Calu3 (cell line): ENCODE measurements around the gene MINDY3. TPM values are rescaled to one million over a fixed set of nuclear protein-coding genes. Genes with fewer than 3 reads are reported as not detected.

ENCODE experiments used
- BruUV-seq: library from RNA; stranded (reverse); fragments of 400-500 nt; replicated peaks from 2 replicates; lab custom pipeline; 2021; lab: Mats Ljungman, UMichigan
- CTCF ChIA-PET: fragments of 300-600 bp; sonication (Branson Sonifier 250); formaldehyde crosslinking; loops from one replicate; lab custom pipeline; 2022; ENCODE audit warnings: antibody characterized with exemption; lab: Charles Lee
- DNase-seq: peaks from one replicate; pipeline ENCODE4 v3.0.0; 2022
- H3K27ac Mint-ChIP-seq: one replicate; pipeline ENCODE4 v1.8.0; 2022; ENCODE audit warnings: mixed read lengths; ENCODE audit not compliant: unreplicated experiment
- H3K27me3 Mint-ChIP-seq: one replicate; pipeline ENCODE4 v1.8.0; 2022; ENCODE audit warnings: mixed read lengths; ENCODE audit not compliant: unreplicated experiment
- H3K36me3 Mint-ChIP-seq: one replicate; pipeline ENCODE4 v1.8.0; 2022; ENCODE audit warnings: mild to moderate bottlenecking, moderate library complexity, mixed read lengths; ENCODE audit not compliant: insufficient read depth, unreplicated experiment
- H3K4me1 Mint-ChIP-seq: one replicate; pipeline ENCODE4 v1.8.0; 2022; ENCODE audit warnings: mild to moderate bottlenecking, low read depth, mixed read lengths; ENCODE audit not compliant: unreplicated experiment
- H3K4me3 Mint-ChIP-seq: one replicate; pipeline ENCODE4 v1.8.0; 2022; ENCODE audit warnings: mild to moderate bottlenecking, low read depth, moderate library complexity, mixed read lengths; ENCODE audit not compliant: unreplicated experiment
- H3K9me3 Mint-ChIP-seq: one replicate; pipeline ENCODE4 v1.8.0; 2022; ENCODE audit warnings: low read depth, mixed read lengths; ENCODE audit not compliant: unreplicated experiment
- CTCF ChIP-seq: fragments of 200-600 bp; IDR thresholded peaks from one replicate; pipeline ENCODE4 v1.8.0; 2022; ENCODE audit warnings: antibody characterized with exemption; ENCODE audit not compliant: unreplicated experiment
- intact Hi-C: fragments of 100-400 bp; cut with micrococcal nuclease; formaldehyde crosslinking; loops from one replicate; pipeline ENCODE4 v1.10.0; 2022; ENCODE audit not compliant: unreplicated experiment
- total RNA-seq: library from RNA; stranded (reverse); gene quantifications from 2 replicates; pipeline ENCODE4 v1.2.3, GENCODE V29; 2022

Gene MINDY3
- total RNA-seq, 1 experiment from 2014 or later, result 17.8 TPM

- Mint-ChIP-seq H3K9me3 (peaks cover 2% of the 10 kb centered on the region), H3K4me3 (no peak overlapping the region), H3K27me3 (no peaks in the 10 kb centered on the region), H3K4me1 (no peaks in the 10 kb centered on the region), H3K36me3 (no peaks in the 10 kb centered on the region), H3K27ac (no peak overlapping the region)
- TF ChIP-seq CTCF, result no peak
- no peak for DNase-seq
- CTCF ChIA-PET, result interaction anchor here (1.1 kb wide), 1 partner anchor 25 kb away, joined by 4 read pairs; no protein-coding TSS in a partner anchor
- intact Hi-C loops, result no loop called here
- no TSS peak for BruUV-seq
Measured at GRCh38 chr10:15739254-15739970, 120.9 kb downstream of the MINDY3 start.

GRCh38 chr10:15738270-15738925 lies 121.9 kb downstream of the MINDY3 start:
- H3K4me1 Mint-ChIP-seq, result no peaks in the 10 kb centered on the region
- BruUV-seq, result no TSS peak

GRCh38 chr10:15737656-15738055 lies 122.7 kb downstream of the MINDY3 start:
- no peak overlapping the region for H3K27ac Mint-ChIP-seq
- no peaks in the 10 kb centered on the region for H3K36me3 Mint-ChIP-seq
- CTCF ChIA-PET, result no interaction called here
- intact Hi-C loops, result no loop called here
- no peak for DNase-seq
- no peak for TF ChIP-seq CTCF
- BruUV-seq, result no TSS peak
- no peaks in the 10 kb centered on the region for H3K27me3 Mint-ChIP-seq
- H3K4me1 Mint-ChIP-seq, result no peaks in the 10 kb centered on the region
- no peak overlapping the region for H3K4me3 Mint-ChIP-seq
- H3K9me3 Mint-ChIP-seq, result peaks cover 5% of the 10 kb centered on the region

More at GRCh38 chr10:15738270-15738925, 121.9 kb downstream of the MINDY3 start:
- H3K36me3 Mint-ChIP-seq, result no peaks in the 10 kb centered on the region
- no peak for DNase-seq
- intact Hi-C loops, result no loop called here
- no peaks in the 10 kb centered on the region for H3K27me3 Mint-ChIP-seq
- no peak overlapping the region for H3K27ac Mint-ChIP-seq
- TF ChIP-seq CTCF, result no peak
- H3K4me3 Mint-ChIP-seq, result no peak overlapping the region
- CTCF ChIA-PET, result no interaction called here
- H3K9me3 Mint-ChIP-seq, result peaks cover 5% of the 10 kb centered on the region

- no peaks in the 10 kb centered on the region for H3K27me3 Mint-ChIP-seq
- H3K36me3 Mint-ChIP-seq, result no peaks in the 10 kb centered on the region
- DNase-seq, result no peak
- no TSS peak for BruUV-seq
- H3K4me1 Mint-ChIP-seq, result no peaks in the 10 kb centered on the region
- H3K4me3 Mint-ChIP-seq, result no peak overlapping the region
- peaks cover 5% of the 10 kb centered on the region for H3K9me3 Mint-ChIP-seq
- no peak for TF ChIP-seq CTCF
- no peak overlapping the region for H3K27ac Mint-ChIP-seq
- CTCF ChIA-PET, result no interaction called here
- intact Hi-C loops, result no loop called here
Measured at GRCh38 chr10:15735763-15736162, 124.5 kb downstream of the MINDY3 start.
